HG02678 (cell line): ENCODE measurements around the gene STXBP2.
A peak's percentile ranks its signal among the peaks of the same experiment; 100 is the strongest.

Source experiments
- ATAC-seq: cut with Tn5 transposase; IDR thresholded peaks from one replicate; pipeline ENCODE4 v1.9.1; 2021; ENCODE audit warnings: mild to moderate bottlenecking, moderate library complexity; ENCODE audit not compliant: unreplicated experiment

The STXBP2 gene

GRCh38 chr19:7636691-7637373, at the start of gene STXBP2:
TSS of gene STXBP2 (plus strand) at chr19:7637110. CDS start at chr19:7637150, 40 bp downstream.
- peak; percentile 72 for ATAC-seq

- no peak for ATAC-seq
Measured at GRCh38 chr19:7589822-7590221, 47.1 kb upstream of the STXBP2 start.

GRCh38 chr19:7590256-7590655, 46.7 kb upstream of the STXBP2 start:
- ATAC-seq, result no peak

- no peak for ATAC-seq
Measured at GRCh38 chr19:7595466-7596133, 41.3 kb upstream of the STXBP2 start, which contains the start of gene CAMSAP3. TSS of gene CAMSAP3 (plus strand) at chr19:7595863. CDS start at chr19:7596003, 140 bp downstream.

- ATAC-seq, result no peak
Measured at GRCh38 chr19:7596211-7596937, 40.5 kb upstream of the STXBP2 start.

GRCh38 chr19:7597689-7598088, 39.2 kb upstream of the STXBP2 start:
- no peak for ATAC-seq

- ATAC-seq, result no peak
Measured at GRCh38 chr19:7598180-7598579, 38.7 kb upstream of the STXBP2 start.

- no peak for ATAC-seq
Measured at GRCh38 chr19:7600721-7601120, 36.2 kb upstream of the STXBP2 start.

- no peak for ATAC-seq
Measured at GRCh38 chr19:7602240-7602934, 34.5 kb upstream of the STXBP2 start.

GRCh38 chr19:7602935-7603497, 33.9 kb upstream of the STXBP2 start:
- ATAC-seq, result no peak

GRCh38 chr19:7603919-7604318, 33.0 kb upstream of the STXBP2 start:
- ATAC-seq, result no peak

GRCh38 chr19:7605490-7606222, 31.3 kb upstream of the STXBP2 start:
- no peak for ATAC-seq

GRCh38 chr19:7606289-7606688, 30.6 kb upstream of the STXBP2 start:
- ATAC-seq, result no peak

- no peak for ATAC-seq
Measured at GRCh38 chr19:7607212-7607873, 29.6 kb upstream of the STXBP2 start.

- ATAC-seq, result no peak
Measured at GRCh38 chr19:7607874-7608560, 28.9 kb upstream of the STXBP2 start.

- ATAC-seq, result no peak
Measured at GRCh38 chr19:7610491-7611240, 26.2 kb upstream of the STXBP2 start.

GRCh38 chr19:7611541-7612279, 25.2 kb upstream of the STXBP2 start:
- no peak for ATAC-seq
